DND-41 (cell line): ENCODE results near the gene RHOD.

Experiments used
- EZH2 ChIP-seq: IDR thresholded peaks from 3 replicates; pipeline ENCODE4 v1.6.1; 2012; ENCODE audit warnings: borderline replicate concordance, low read depth, mild to moderate bottlenecking, moderate library complexity, low read length, inconsistent platforms; ENCODE audit not compliant: severe bottlenecking
- TF ChIP-seq, protein P1 (sequence below): IDR thresholded peaks from 2 replicates; pipeline ENCODE4 v1.5.1; 2012; ENCODE audit warnings: borderline replicate concordance, low read length, moderate library complexity, mild to moderate bottlenecking; ENCODE audit not compliant: poor library complexity, severe bottlenecking; ENCODE audit errors: extremely low read depth

DNA sequence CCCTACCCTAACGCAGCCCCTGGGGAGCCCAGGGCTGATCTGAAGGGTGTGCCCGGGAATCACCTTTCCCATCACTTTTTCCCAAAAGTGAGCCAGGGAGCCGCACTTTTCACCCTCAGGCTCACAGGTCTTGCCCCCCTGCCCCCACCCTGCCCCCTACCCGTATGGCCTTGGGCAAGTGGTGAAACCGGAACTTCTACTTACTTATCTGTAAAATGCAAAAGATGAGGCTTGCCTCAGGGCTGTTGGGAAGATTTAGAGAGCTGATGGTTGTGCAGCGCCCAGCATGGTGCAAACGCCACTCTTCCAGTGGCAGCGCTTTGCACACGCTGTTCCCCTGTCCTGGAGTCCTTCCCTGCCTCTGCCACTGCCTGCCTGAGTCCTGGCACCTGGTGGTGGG, 25.7 kb upstream of the RHOD start:
- TF ChIP-seq, protein P1, sequence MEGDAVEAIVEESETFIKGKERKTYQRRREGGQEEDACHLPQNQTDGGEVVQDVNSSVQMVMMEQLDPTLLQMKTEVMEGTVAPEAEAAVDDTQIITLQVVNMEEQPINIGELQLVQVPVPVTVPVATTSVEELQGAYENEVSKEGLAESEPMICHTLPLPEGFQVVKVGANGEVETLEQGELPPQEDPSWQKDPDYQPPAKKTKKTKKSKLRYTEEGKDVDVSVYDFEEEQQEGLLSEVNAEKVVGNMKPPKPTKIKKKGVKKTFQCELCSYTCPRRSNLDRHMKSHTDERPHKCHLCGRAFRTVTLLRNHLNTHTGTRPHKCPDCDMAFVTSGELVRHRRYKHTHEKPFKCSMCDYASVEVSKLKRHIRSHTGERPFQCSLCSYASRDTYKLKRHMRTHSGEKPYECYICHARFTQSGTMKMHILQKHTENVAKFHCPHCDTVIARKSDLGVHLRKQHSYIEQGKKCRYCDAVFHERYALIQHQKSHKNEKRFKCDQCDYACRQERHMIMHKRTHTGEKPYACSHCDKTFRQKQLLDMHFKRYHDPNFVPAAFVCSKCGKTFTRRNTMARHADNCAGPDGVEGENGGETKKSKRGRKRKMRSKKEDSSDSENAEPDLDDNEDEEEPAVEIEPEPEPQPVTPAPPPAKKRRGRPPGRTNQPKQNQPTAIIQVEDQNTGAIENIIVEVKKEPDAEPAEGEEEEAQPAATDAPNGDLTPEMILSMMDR, result no peak
- no peak for TF ChIP-seq EZH2
